NCI-H69 (cell line): ENCODE data around the gene ZNF683.
"Not testable (repeated sequence)": the region's sequence is repeated elsewhere in the genome, so short reads cannot be mapped to it uniquely, and the experiment has no call there.

Source experiments
- DNase-seq: peaks from one replicate; lab custom pipeline; 2025; lab: John Stamatoyannopoulos, UW

The ZNF683 gene

GRCh38 chr1:26337206-26337535 is 35.4 kb downstream of the ZNF683 start:
- DNase-seq: no peak

- peak; percentile 85 for DNase-seq
Measured at GRCh38 chr1:26336477-26337205, 35.9 kb downstream of the ZNF683 start.

- peak; percentile 50 for DNase-seq
Measured at GRCh38 chr1:26335774-26336476, 36.6 kb downstream of the ZNF683 start.

GRCh38 chr1:26333312-26333711 is 39.2 kb downstream of the ZNF683 start:
- DNase-seq: not testable (repeated sequence)

GRCh38 chr1:26330276-26330675 is 42.3 kb downstream of the ZNF683 start:
- DNase-seq: no peak

GRCh38 chr1:26329380-26329779 is 43.2 kb downstream of the ZNF683 start:
- DNase-seq: not testable (repeated sequence)

GRCh38 chr1:26328597-26328996 is 44.0 kb downstream of the ZNF683 start:
- peak; percentile 27 for DNase-seq

- peak; percentile 90 for DNase-seq
Measured at GRCh38 chr1:26327956-26328362, 44.6 kb downstream of the ZNF683 start.

- DNase-seq: no peak
Measured at GRCh38 chr1:26324550-26324949, 48.0 kb downstream of the ZNF683 start.

- no peak for DNase-seq
Measured at GRCh38 chr1:26323382-26323781, 49.2 kb downstream of the ZNF683 start.

- DNase-seq: no peak
Measured at GRCh38 chr1:26322042-26322331, 50.6 kb downstream of the ZNF683 start.

GRCh38 chr1:26321315-26322041 is 51.1 kb downstream of the ZNF683 start:
- peak; percentile 74 for DNase-seq

GRCh38 chr1:26320896-26321295 is 51.7 kb downstream of the ZNF683 start:
- no peak for DNase-seq

- no peak for DNase-seq
Measured at GRCh38 chr1:26318338-26319064, 54.0 kb downstream of the ZNF683 start.

- no peak for DNase-seq
Measured at GRCh38 chr1:26317612-26318337, 54.8 kb downstream of the ZNF683 start, which contains the start of gene CD52. CD52 (plus strand) TSS chr1:26317958; CDS start chr1:26318018, 60 bp downstream.

- no peak for DNase-seq
Measured at GRCh38 chr1:26317146-26317545, 55.4 kb downstream of the ZNF683 start.

- DNase-seq: no peak
Measured at GRCh38 chr1:26315874-26316850, 56.4 kb downstream of the ZNF683 start.

- no peak for DNase-seq
Measured at GRCh38 chr1:26314501-26314900, 58.0 kb downstream of the ZNF683 start.
